Spinal cord (tissue), 10 donors: Measurements from ENCODE around the gene IGFL2. TPM values are rescaled to one million over a fixed set of nuclear protein-coding genes. Genes with fewer than 3 reads are reported as not detected.

Experiments
- DNase-seq, 6 donors: peaks; one replicate each; pipeline versions ENCODE4 v3.0.0 to v3.0.0-alpha.2; 2013 to 2015; ENCODE audit warnings: low spot score in 6 of 6, low read depth in 4 of 6
- H3K27ac ChIP-seq: one replicate; pipeline ENCODE4 v1.5.1; 2013; ENCODE audit warnings: low read depth, low read length, control low read depth
- H3K27me3 ChIP-seq: one replicate; pipeline ENCODE4 v1.6.1; 2013; ENCODE audit warnings: low read length; ENCODE audit not compliant: control insufficient read depth, insufficient read depth
- H3K36me3 ChIP-seq: one replicate; pipeline ENCODE4 v1.6.1; 2013; ENCODE audit warnings: low read length; ENCODE audit not compliant: control insufficient read depth, insufficient read depth
- H3K4me1 ChIP-seq: one replicate; pipeline ENCODE4 v1.6.1; 2013; ENCODE audit warnings: low read length; ENCODE audit not compliant: control insufficient read depth, insufficient read depth
- H3K4me3 ChIP-seq: one replicate; pipeline ENCODE4 v1.5.1; 2013; ENCODE audit warnings: low read depth, low read length, control low read depth
- H3K9me3 ChIP-seq: one replicate; pipeline ENCODE4 v1.6.1; 2013; ENCODE audit warnings: low read length; ENCODE audit not compliant: control insufficient read depth, insufficient read depth
- WGBS: methylation state at CpG from one replicate; pipeline ENCODE4 v1.1.5; 2013; ENCODE audit warnings: missing lambda C conversion rate; ENCODE audit not compliant: insufficient coverage; 5-methylcytosine and 5-hydroxymethylcytosine counted together
- polyA plus RNA-seq, 2 donors: library from polyadenylated mRNA; unstranded; fragments of 120-200 nt; gene quantifications; one replicate each; pipeline ENCODE4 v1.2.1, GENCODE V29; 2013; ENCODE audit not compliant: insufficient read length in 2 of 2
- total RNA-seq, 2 donors: library from RNA; depleted of rRNA in 1 of 2; stranded (reverse); fragments of 120-200 nt in 1 of 2; fragments of >200 nt in 1 of 2; gene quantifications; one replicate each; pipeline versions ENCODE4 v1.2.3 to v1.2.4, GENCODE V29; 2013 to 2014
- donor health status: healthy.

IGFL2 gene
- total and polyA plus RNA-seq, 4 donors, result 0.10 to 0.61 (median 0.53) TPM; not detected in 1

GRCh38 chr19:46116121-46116520 is 31.9 kb upstream of the IGFL2 start:
- WGBS, result no CpG with 5 or more reads among the region's 3 CpGs
- no peaks in the 10 kb centered on the region for H3K36me3 ChIP-seq
- no peaks in the 10 kb centered on the region for H3K27me3 ChIP-seq
- no peak overlapping the region for H3K4me3 ChIP-seq
- peaks cover 9% of the 10 kb centered on the region for H3K4me1 ChIP-seq
- H3K27ac ChIP-seq, result no peak overlapping the region
- peak in 1 of 6 donors; percentile 22 for DNase-seq
- H3K9me3 ChIP-seq, result no peaks in the 10 kb centered on the region

GRCh38 chr19:46118136-46118535 is 29.9 kb upstream of the IGFL2 start:
- H3K4me1 ChIP-seq, result peaks cover 9% of the 10 kb centered on the region
- H3K27ac ChIP-seq, result no peak overlapping the region
- no peak for DNase-seq
- H3K27me3 ChIP-seq, result no peaks in the 10 kb centered on the region
- H3K9me3 ChIP-seq, result no peaks in the 10 kb centered on the region
- H3K4me3 ChIP-seq, result no peak overlapping the region
- WGBS, result no CpG with 5 or more reads among the region's 3 CpGs
- H3K36me3 ChIP-seq, result no peaks in the 10 kb centered on the region

- 83% methylated on average over 3 of the region's 5 CpGs for WGBS
- DNase-seq, result no peak
These were observed 23.4 kb upstream of the IGFL2 start, which contains the start of gene IGFL3 for GRCh38 chr19:46124638-46125115. IGFL3 (minus strand) TSS chr19:46124688; CDS start chr19:46124649, 39 bp downstream.

GRCh38 chr19:46125447-46125846 is 22.6 kb upstream of the IGFL2 start:
- no peak overlapping the region for H3K27ac ChIP-seq
- 100% methylated on average over 2 of the region's 4 CpGs for WGBS
- H3K36me3 ChIP-seq, result no peaks in the 10 kb centered on the region
- H3K4me3 ChIP-seq, result no peak overlapping the region
- no peaks in the 10 kb centered on the region for H3K4me1 ChIP-seq
- H3K9me3 ChIP-seq, result no peaks in the 10 kb centered on the region
- DNase-seq, result no peak
- no peaks in the 10 kb centered on the region for H3K27me3 ChIP-seq

More at GRCh38 chr19:46124638-46125115, 23.4 kb upstream of the IGFL2 start, which contains the start of gene IGFL3:
- Histone ChIP-seq H3K4me1 (no peaks in the 10 kb centered on the region), H3K36me3 (no peaks in the 10 kb centered on the region), H3K27me3 (no peaks in the 10 kb centered on the region), H3K4me3 (no peak within 1 kb of the TSS), H3K9me3 (no peaks in the 10 kb centered on the region), H3K27ac (no peak within 1 kb of the TSS)

- Histone ChIP-seq H3K36me3 (no peaks in the 10 kb centered on the region), H3K27ac (no peak overlapping the region), H3K4me1 (no peaks in the 10 kb centered on the region), H3K4me3 (no peak overlapping the region), H3K27me3 (no peaks in the 10 kb centered on the region), H3K9me3 (no peaks in the 10 kb centered on the region)
- peak in 1 of 6 donors; percentile 75 for DNase-seq
- no CpG with 5 or more reads among the region's 2 CpGs for WGBS
These were observed 21.9 kb upstream of the IGFL2 start for GRCh38 chr19:46126086-46126580.

- H3K27ac ChIP-seq, result no peak overlapping the region
- 100% methylated on average over 1 of the region's 10 CpGs for WGBS
- no peaks in the 10 kb centered on the region for H3K27me3 ChIP-seq
- no peaks in the 10 kb centered on the region for H3K9me3 ChIP-seq
- H3K36me3 ChIP-seq, result no peaks in the 10 kb centered on the region
- DNase-seq, result no peak
- peaks cover 7% of the 10 kb centered on the region for H3K4me1 ChIP-seq
- no peak overlapping the region for H3K4me3 ChIP-seq
These were observed 16.4 kb upstream of the IGFL2 start for GRCh38 chr19:46131485-46132143.

GRCh38 chr19:46132508-46133100 is 15.4 kb upstream of the IGFL2 start:
- Histone ChIP-seq H3K36me3 (no peaks in the 10 kb centered on the region), H3K4me1 (peaks cover 7% of the 10 kb centered on the region), H3K27me3 (no peaks in the 10 kb centered on the region), H3K27ac (peak overlapping the region; percentile 79), H3K9me3 (no peaks in the 10 kb centered on the region), H3K4me3 (no peak overlapping the region)
- DNase-seq, result no peak
- WGBS, result 29% methylated on average over 1 of the region's 4 CpGs

- H3K9me3 ChIP-seq, result no peaks in the 10 kb centered on the region
- WGBS, result 16% methylated on average over 3 of the region's 6 CpGs
- no peak overlapping the region for H3K4me3 ChIP-seq
- DNase-seq, result peak; percentile 26 to 88 (median 54)
- H3K27me3 ChIP-seq, result no peaks in the 10 kb centered on the region
- peak overlapping the region; percentile 79 for H3K27ac ChIP-seq
- H3K4me1 ChIP-seq, result peaks cover 7% of the 10 kb centered on the region
- H3K36me3 ChIP-seq, result no peaks in the 10 kb centered on the region
These were observed 14.9 kb upstream of the IGFL2 start for GRCh38 chr19:46133101-46133627.

GRCh38 chr19:46133777-46134241 is 14.2 kb upstream of the IGFL2 start:
- Histone ChIP-seq H3K27me3 (no peaks in the 10 kb centered on the region), H3K27ac (peak overlapping the region; percentile 68), H3K4me1 (peaks cover 7% of the 10 kb centered on the region), H3K4me3 (no peak overlapping the region), H3K9me3 (no peaks in the 10 kb centered on the region), H3K36me3 (no peaks in the 10 kb centered on the region)
- 93% methylated on average over 1 of the region's 1 CpG for WGBS
- DNase-seq, result no peak
